Duodenal mucosa (tissue), 2 donors: ENCODE results near the gene SPINK1.

Experiments
- H3K27ac ChIP-seq: one replicate; pipeline ENCODE4 v1.7.0; 2013; ENCODE audit warnings: low read depth, low read length
- H3K27me3 ChIP-seq, 2 donors: one replicate each; pipeline ENCODE4 v1.7.0; 2013; ENCODE audit warnings: low read length in 2 of 2, control low read depth in 1 of 2; ENCODE audit not compliant: insufficient read depth in 2 of 2, control insufficient read depth in 1 of 2
- H3K36me3 ChIP-seq, 2 donors: one replicate each; pipeline ENCODE4 v1.7.0; 2013; ENCODE audit warnings: low read length in 2 of 2, control low read depth in 1 of 2; ENCODE audit not compliant: insufficient read depth in 2 of 2, control insufficient read depth in 1 of 2
- H3K4me1 ChIP-seq, 2 donors: one replicate each; pipeline ENCODE4 v1.7.0; 2013; ENCODE audit warnings: low read length in 2 of 2, control low read depth in 1 of 2; ENCODE audit not compliant: insufficient read depth in 2 of 2, control insufficient read depth in 1 of 2
- H3K4me3 ChIP-seq, 2 donors: one replicate each; pipeline ENCODE4 v1.7.0; 2013; ENCODE audit warnings: low read length in 2 of 2, low read depth in 1 of 2
- H3K9ac ChIP-seq, 2 donors: one replicate each; pipeline ENCODE4 v1.7.0; 2013; ENCODE audit warnings: low read length in 2 of 2, low read depth in 1 of 2
- H3K9me3 ChIP-seq, 2 donors: one replicate each; pipeline ENCODE4 v1.7.0; 2013; ENCODE audit warnings: low read length in 2 of 2, control low read depth in 1 of 2; ENCODE audit not compliant: control insufficient read depth in 1 of 2

The SPINK1 gene

GRCh38 chr5:147789820-147790219 is 41.7 kb downstream of the SPINK1 start:
- no peaks in the 10 kb centered on the region for H3K9me3 ChIP-seq
- H3K27ac ChIP-seq = no peak overlapping the region
- H3K4me3 ChIP-seq = no peak overlapping the region
- no peaks in the 10 kb centered on the region for H3K27me3 ChIP-seq
- no peaks in the 10 kb centered on the region for H3K4me1 ChIP-seq
- H3K9ac ChIP-seq = no peak overlapping the region
- no peaks in the 10 kb centered on the region for H3K36me3 ChIP-seq

DNA sequence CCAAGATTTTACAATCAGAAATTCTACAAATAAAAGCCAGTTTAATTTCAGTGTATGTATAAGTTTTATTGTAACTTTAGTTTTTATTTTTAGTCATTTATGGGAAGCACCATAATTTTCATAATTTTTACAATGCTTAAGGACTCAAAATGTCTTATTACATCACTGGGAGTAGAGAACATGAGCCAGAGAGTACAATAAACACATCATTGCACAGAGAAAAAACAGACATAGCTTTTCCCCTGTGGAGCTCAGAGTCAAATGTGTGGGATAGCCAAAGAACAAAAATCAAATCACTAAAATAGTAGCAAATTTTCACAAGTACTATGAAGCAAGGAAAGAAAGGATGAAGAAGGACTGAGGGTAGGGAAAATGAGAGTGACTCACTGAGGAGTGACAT is 43.4 kb downstream of the SPINK1 start:
- H3K27ac ChIP-seq = no peak overlapping the region

DNA sequence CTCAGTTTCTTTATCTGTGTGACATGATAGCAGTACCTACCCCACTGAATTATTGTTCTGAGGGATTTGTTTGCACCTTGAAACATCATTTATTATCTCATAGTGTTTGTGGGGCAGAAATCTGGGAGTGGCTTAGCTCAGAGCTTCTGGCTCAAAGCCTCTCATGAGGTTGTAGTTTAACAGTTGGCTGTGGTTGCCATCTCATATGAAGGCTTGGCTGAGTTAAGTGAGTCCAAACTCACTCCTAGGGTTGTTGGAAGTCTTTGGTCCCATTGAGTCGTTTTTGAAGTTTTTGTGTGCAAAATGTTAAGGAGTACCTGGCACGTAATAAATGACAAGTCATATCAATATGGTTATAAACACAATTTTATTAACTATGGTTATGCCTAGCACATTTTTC is 45.3 kb downstream of the SPINK1 start:
- H3K9me3 ChIP-seq = no peaks in the 10 kb centered on the region
- H3K4me1 ChIP-seq = no peaks in the 10 kb centered on the region
- H3K27me3 ChIP-seq = no peaks in the 10 kb centered on the region
- no peak overlapping the region for H3K4me3 ChIP-seq
- no peak overlapping the region for H3K27ac ChIP-seq
- no peaks in the 10 kb centered on the region for H3K36me3 ChIP-seq
- no peak overlapping the region for H3K9ac ChIP-seq

More for the DNA sequence above, 43.4 kb downstream of the SPINK1 start:
- no peaks in the 10 kb centered on the region for H3K27me3 ChIP-seq
- no peaks in the 10 kb centered on the region for H3K36me3 ChIP-seq
- no peaks in the 10 kb centered on the region for H3K9me3 ChIP-seq
- no peaks in the 10 kb centered on the region for H3K4me1 ChIP-seq
- no peak overlapping the region for H3K4me3 ChIP-seq
- no peak overlapping the region for H3K9ac ChIP-seq

DNA sequence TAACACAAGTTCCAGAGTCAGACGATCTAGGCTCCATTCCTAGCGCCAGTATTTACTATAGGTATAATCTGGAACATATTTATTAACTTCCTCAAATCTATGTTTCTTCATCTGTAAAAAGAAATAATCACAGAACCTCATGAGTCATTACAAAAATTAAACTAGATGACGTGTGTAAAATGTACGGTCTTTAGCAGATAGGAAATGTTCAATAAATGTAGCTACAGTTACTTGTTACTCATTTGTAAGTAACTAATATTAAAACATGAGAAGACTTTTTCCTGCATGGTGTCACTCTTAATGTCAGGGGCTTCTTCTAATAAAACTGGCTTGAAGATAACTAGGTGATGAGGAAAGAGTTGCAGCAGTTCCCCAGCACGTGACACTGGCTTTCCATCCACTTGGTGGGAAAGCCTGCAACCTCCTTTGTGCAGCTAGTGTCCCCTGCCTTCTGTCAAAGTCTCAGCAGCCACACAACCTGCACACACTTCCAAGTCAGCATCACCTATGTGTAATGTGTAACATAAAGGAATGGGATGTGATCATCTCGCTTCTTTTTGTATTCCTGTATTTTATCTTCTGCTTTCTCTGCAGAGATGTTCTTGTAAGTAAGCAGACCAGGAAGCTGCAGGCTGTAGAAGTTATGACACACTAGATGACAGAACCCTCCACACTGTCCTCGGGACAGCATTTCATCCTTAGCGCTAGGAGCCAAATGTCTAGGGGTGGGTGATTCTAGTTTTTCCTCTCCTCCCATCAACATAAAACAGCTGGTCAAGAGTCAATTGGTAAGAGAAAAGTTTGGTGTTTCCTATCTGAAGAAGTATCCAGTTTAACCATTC is 47.1 kb downstream of the SPINK1 start:
- Histone ChIP-seq H3K27ac (no peak overlapping the region), H3K9ac (no peak overlapping the region), H3K36me3 (no peaks in the 10 kb centered on the region)

DNA sequence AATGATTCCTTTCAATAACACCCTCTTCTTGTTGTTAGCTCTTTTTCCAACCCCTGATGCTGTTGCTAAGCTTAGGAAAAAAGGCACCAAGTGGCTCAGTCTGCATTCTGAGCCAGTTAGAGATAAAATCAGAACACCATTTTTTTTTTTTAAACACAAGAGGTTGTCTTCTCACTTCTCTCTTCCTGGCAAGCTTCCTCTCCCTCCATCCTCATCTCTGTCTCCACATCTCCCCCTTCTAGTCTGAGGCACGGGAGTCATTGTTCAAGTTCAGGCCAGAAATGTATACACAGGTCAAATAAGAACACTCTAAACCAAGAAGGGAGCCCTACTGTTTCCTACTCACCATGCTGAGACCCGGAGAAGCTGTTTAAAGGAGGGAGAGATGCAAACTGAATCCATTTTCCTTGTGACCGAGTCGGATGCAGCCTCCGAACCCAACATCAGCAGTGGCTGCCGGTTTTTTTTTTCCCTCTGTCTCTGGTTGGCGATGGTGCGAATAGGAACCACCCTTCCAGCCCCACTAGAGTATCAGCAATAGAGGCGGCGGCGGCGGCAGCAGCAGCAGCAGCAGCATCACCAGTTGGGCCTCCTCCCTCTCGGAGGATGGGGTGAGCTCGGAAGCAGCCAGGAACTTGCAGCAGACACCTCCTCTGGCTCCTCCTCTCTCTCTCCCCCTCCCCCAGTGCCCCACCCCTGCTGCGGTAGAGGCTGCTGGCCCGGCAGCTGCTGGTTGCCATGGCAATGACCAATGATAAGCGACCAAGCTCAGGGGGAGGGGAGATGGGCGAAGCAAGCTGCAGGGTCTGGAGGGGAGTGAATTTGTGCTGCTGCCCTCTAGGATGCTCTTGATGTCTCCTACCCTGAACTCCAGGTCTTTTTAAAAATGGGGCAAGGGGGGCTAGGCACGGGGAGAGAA is 49.1 kb downstream of the SPINK1 start, which contains the start of gene JAKMIP2:
JAKMIP2 (minus strand) TSS at position 619 of the 919 bp plus-strand sequence. CDS start 110,922 bp downstream, outside the sequence.
- H3K27ac ChIP-seq = no peak within 1 kb of the TSS

More for the DNA sequence above, 47.1 kb downstream of the SPINK1 start:
- Histone ChIP-seq H3K9me3 (no peaks in the 10 kb centered on the region), H3K27me3 (no peaks in the 10 kb centered on the region), H3K4me3 (no peak overlapping the region), H3K4me1 (no peaks in the 10 kb centered on the region)

DNA sequence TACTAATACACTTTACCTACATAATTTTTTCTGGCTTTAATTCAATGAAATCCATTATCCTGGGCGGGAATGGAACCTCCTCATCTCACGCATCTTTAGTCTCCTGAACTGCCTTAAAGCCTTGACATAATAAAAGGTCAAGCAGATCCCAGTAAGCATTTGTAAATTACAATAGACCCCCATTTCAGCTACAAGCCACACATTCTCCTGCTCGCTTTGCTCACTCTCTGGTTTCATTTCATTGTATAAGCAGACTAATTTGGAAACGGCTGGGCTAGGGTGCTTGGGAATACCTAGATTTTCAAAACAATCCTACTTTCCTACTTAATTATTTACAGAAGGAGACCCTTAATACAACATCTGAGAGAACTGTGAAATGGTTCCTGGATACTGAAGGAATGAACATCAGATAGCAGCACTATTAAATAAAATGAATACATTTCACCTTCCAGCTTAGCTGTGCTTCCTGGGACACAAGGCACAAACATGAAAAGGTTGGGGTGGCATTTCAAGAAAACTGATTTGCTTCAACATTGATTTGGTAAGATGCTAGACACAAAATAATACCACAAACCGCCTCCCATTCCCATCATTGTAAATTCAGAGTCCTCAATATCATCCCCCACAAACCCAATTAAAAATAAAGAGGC is 50.4 kb downstream of the SPINK1 start:
- H3K36me3 ChIP-seq = no peaks in the 10 kb centered on the region
- H3K27me3 ChIP-seq = no peaks in the 10 kb centered on the region
- H3K9me3 ChIP-seq = no peaks in the 10 kb centered on the region
- H3K27ac ChIP-seq = no peak overlapping the region
- H3K9ac ChIP-seq = no peak overlapping the region
- no peaks in the 10 kb centered on the region for H3K4me1 ChIP-seq
- H3K4me3 ChIP-seq = no peak overlapping the region

More for the DNA sequence above, 49.1 kb downstream of the SPINK1 start, which contains the start of gene JAKMIP2:
- H3K4me3 ChIP-seq = peak within 1 kb of the TSS; percentile 53 to 56
- no peaks in the 10 kb centered on the region for H3K36me3 ChIP-seq
- H3K4me1 ChIP-seq = no peaks in the 10 kb centered on the region
- no peaks in the 10 kb centered on the region for H3K9me3 ChIP-seq
- no peaks in the 10 kb centered on the region for H3K27me3 ChIP-seq
- H3K9ac ChIP-seq = peak within 1 kb of the TSS in 1 of 2 donors; percentile 12

- Histone ChIP-seq H3K4me1 (no peaks in the 10 kb centered on the region), H3K9me3 (no peaks in the 10 kb centered on the region), H3K27ac (no peak overlapping the region), H3K27me3 (no peaks in the 10 kb centered on the region), H3K9ac (no peak overlapping the region), H3K36me3 (no peaks in the 10 kb centered on the region), H3K4me3 (no peak overlapping the region)
Observed at GRCh38 chr5:147779694-147780093, 51.8 kb downstream of the SPINK1 start.

- no peaks in the 10 kb centered on the region for H3K27me3 ChIP-seq
- H3K27ac ChIP-seq = no peak overlapping the region
- no peaks in the 10 kb centered on the region for H3K36me3 ChIP-seq
- H3K9ac ChIP-seq = no peak overlapping the region
- H3K4me3 ChIP-seq = no peak overlapping the region
- no peaks in the 10 kb centered on the region for H3K4me1 ChIP-seq
- no peaks in the 10 kb centered on the region for H3K9me3 ChIP-seq
Observed at GRCh38 chr5:147776989-147777388, 54.5 kb downstream of the SPINK1 start.
